HG03457 (cell line): ENCODE results near the gene ZDHHC8.

Source experiments
- ATAC-seq: cut with Tn5 transposase; IDR thresholded peaks from one replicate; pipeline ENCODE4 v1.9.1; 2021; ENCODE audit warnings: moderate number of reproducible peaks; ENCODE audit not compliant: unreplicated experiment

Gene ZDHHC8

GRCh38 chr22:20128902-20129746 lies 2.5 kb upstream of the ZDHHC8 start:
- no peak for ATAC-seq

- no peak for ATAC-seq
Measured at GRCh38 chr22:20129747-20130014, 1.9 kb upstream of the ZDHHC8 start.

GRCh38 chr22:20130319-20130718 lies 1.3 kb upstream of the ZDHHC8 start:
- ATAC-seq: no peak

GRCh38 chr22:20130731-20131596 lies 640 bp upstream of the ZDHHC8 start:
- peak; percentile 38 for ATAC-seq

- ATAC-seq: no peak
Measured at GRCh38 chr22:20131859-20132685, 468 bp downstream of the ZDHHC8 start.

DNA sequence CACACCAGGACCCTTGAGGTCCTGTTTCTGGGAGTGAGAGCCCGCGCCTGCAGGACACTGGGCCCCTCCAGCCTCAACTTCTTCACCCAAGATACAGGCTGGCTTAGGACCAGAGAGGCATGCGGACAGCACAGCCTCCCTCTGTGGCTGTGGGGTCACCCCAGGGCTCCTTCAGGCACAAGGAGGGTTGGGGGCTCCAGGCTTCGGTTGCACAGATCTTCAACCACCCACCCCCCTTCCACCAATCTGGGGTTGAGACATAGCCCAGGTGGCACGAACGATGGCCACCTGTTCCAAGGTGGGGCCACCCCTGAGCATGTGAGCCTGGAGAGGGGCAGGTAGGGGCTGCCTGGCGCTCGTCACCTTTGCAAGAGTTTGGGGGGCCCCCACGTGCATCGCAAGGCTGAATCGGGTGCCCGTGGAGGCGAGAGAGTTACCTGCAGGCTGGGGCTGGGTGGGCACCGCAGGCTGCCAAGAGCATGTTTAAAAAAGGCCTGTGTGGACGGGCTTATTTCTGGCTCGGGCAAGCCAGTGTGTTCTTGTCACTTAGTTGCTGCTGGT lies 1.2 kb downstream of the ZDHHC8 start:
- ATAC-seq: no peak

DNA sequence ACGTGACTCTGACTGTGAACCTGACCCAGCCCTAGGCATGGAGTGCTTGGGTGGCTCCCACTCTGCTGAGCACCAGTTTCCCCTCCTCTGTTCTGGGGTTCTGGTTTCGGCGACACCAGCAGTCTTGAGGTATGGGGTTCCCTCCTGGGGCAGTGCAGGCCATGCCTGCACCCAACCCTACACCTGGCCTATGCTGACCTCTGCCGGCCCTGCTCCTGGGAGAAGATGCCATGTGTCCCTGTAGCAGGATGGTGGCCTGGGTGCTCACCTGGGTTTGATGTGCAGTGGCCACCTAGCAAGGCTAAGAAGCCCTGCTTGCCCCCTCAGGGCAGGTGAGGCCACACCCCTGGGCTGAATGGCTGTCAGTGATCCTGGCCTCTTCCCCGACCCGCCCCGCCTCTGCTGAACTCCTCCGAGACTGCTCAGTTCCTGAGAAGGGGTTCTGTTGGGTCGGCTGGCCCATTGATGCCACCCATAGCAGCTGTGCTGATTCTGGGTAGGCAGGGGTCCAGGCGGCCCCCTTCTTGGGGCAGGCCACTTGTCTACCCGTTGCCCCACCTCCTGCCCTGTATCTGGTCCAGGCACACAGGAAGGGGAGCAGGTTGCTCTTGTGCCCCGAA lies 2.4 kb downstream of the ZDHHC8 start:
- no peak for ATAC-seq

- no peak for ATAC-seq
Measured at GRCh38 chr22:20135265-20135664, 3.7 kb downstream of the ZDHHC8 start.

- no peak for ATAC-seq
Measured at GRCh38 chr22:20135806-20136602, 4.4 kb downstream of the ZDHHC8 start.

- ATAC-seq: no peak
Measured at GRCh38 chr22:20136603-20136873, 4.9 kb downstream of the ZDHHC8 start.

GRCh38 chr22:20137113-20137512 lies 5.5 kb downstream of the ZDHHC8 start:
- no peak for ATAC-seq

- ATAC-seq: no peak
Measured at GRCh38 chr22:20137671-20138416, 6.2 kb downstream of the ZDHHC8 start.

GRCh38 chr22:20138417-20138738 lies 6.8 kb downstream of the ZDHHC8 start:
- ATAC-seq: no peak

GRCh38 chr22:20138868-20139267 lies 7.3 kb downstream of the ZDHHC8 start:
- ATAC-seq: no peak

DNA sequence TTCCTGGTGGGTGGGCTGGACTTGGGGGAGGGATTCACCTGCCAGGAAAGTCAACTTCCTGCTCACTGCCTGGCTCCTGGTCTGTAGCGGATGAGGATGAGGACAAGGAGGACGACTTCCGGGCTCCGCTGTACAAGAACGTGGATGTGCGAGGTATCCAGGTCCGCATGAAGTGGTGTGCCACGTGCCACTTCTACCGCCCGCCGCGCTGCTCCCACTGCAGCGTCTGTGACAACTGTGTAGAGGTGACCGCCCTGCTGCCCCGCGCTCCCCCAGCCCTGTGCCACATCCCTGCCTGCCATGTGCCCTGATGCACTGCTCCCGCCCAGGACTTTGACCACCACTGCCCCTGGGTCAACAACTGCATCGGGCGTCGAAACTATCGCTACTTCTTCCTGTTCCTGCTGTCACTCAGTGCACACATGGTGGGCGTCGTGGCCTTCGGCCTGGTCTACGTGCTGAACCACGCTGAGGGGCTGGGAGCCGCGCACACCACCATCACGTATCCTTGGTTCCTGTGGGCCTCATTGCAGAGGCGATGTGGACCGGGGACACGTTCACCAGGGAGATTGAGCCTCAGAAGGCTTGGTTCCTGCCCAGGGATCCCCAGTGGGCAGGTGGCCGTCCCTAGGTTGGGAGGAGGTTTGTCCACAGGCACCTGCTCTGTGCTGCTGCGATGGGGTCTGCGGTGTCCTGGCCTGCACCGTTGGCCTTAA lies 7.9 kb downstream of the ZDHHC8 start:
- no peak for ATAC-seq

DNA sequence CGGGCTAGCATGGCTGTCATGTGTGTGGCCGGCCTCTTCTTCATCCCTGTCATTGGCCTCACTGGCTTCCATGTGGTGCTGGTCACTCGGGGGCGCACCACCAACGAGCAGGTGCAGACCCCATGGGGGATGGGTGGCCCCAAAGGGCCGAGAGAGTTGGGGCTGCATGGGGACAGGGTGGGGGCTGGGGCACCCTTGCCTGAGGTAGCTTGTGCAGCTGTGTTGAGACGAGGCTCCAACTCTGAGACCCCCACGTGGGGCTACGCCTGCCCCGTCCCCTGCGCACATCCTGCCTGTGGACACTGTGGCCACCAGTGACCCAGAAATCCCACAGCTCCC lies 8.5 kb downstream of the ZDHHC8 start:
- no peak for ATAC-seq

GRCh38 chr22:20140521-20140964 lies 8.9 kb downstream of the ZDHHC8 start:
- no peak for ATAC-seq

GRCh38 chr22:20141186-20142077 lies 9.8 kb downstream of the ZDHHC8 start:
- no peak for ATAC-seq
